IMR-90 (cell line): Measurements from ENCODE around the gene SSTR4. TPM values are rescaled to one million over a fixed set of nuclear protein-coding genes. Genes with fewer than 3 reads are reported as not detected.

Experiments
- ATAC-seq: fragments of 200-7000 bp; cut with Tn5 transposase; 2 replicates; pipeline ENCODE4 v1.9.1; 2020; ENCODE audit warnings: low read depth, mild to moderate bottlenecking, moderate library complexity
- BruUV-seq: library from RNA; stranded (reverse); fragments of 400-500 nt; replicated peaks from 2 replicates; lab custom pipeline; 2021; lab: Mats Ljungman, UMichigan
- CTCF ChIA-PET: fragments of 300-600 bp; formaldehyde crosslinking; extraction: SDS; loops from one replicate; lab custom pipeline; 2021; ENCODE audit warnings: antibody characterized with exemption; lab: Yijun Ruan, JAX
- POLR2A ChIA-PET: fragments of 300-600 bp; sonication (Branson Sonifier 250); formaldehyde crosslinking; loops from one replicate; lab custom pipeline; 2022; ENCODE audit warnings: antibody characterized with exemption; ENCODE audit not compliant: unreplicated experiment; lab: Charles Lee
- DNase-seq: peaks from one replicate; pipeline ENCODE4 v3.0.0; 2013
- H2AFZ ChIP-seq: replicated peaks from 2 replicates; pipeline ENCODE3; 2013; ENCODE audit warnings: low read length, mild to moderate bottlenecking; ENCODE audit not compliant: poor library complexity
- H2AK5ac ChIP-seq: 2 replicates; pipeline ENCODE4 v1.6.1; 2013; ENCODE audit warnings: low read depth, low read length, inconsistent platforms
- H2AK9ac ChIP-seq: replicated peaks from 2 replicates; pipeline ENCODE3; 2013; ENCODE audit warnings: mild to moderate bottlenecking, low read depth, low read length, moderate library complexity; ENCODE audit not compliant: poor library complexity
- H2BK120ac ChIP-seq: 2 replicates; pipeline ENCODE4 v1.6.1; 2013; ENCODE audit warnings: low read depth, low read length, inconsistent platforms
- H2BK15ac ChIP-seq: 3 replicates; pipeline ENCODE4 v1.6.1; 2013; ENCODE audit warnings: low read depth, low read length, inconsistent platforms
- H2BK20ac ChIP-seq: 2 replicates; pipeline ENCODE4 v1.6.1; 2013; ENCODE audit warnings: low read depth, mild to moderate bottlenecking, inconsistent platforms, low read length, moderate library complexity
- H2BK5ac ChIP-seq: 2 replicates; pipeline ENCODE4 v1.6.1; 2013; ENCODE audit warnings: mild to moderate bottlenecking, low read depth, low read length, inconsistent platforms; ENCODE audit not compliant: poor library complexity, severe bottlenecking
- H3K14ac ChIP-seq: replicated peaks from 2 replicates; pipeline ENCODE4 v1.6.1; 2013; ENCODE audit warnings: low read depth, low read length, inconsistent platforms
- H3K18ac ChIP-seq: 2 replicates; pipeline ENCODE4 v1.6.1; 2013; ENCODE audit warnings: low read depth, low read length, control low read depth
- H3K23ac ChIP-seq: 2 replicates; pipeline ENCODE4 v1.6.1; 2013; ENCODE audit warnings: low read depth, low read length, inconsistent platforms
- H3K27ac ChIP-seq: 2 replicates; pipeline ENCODE4 v1.5.1; 2013; ENCODE audit warnings: mild to moderate bottlenecking, control low read depth, low read length; ENCODE audit not compliant: insufficient read depth
- H3K27me3 ChIP-seq: 2 replicates; pipeline ENCODE4 v1.6.1; 2013; ENCODE audit warnings: low read length; ENCODE audit not compliant: control insufficient read depth, insufficient read depth
- H3K36me3 ChIP-seq: 2 replicates; pipeline ENCODE4 v1.6.1; 2013; ENCODE audit warnings: low read length, mixed read lengths; ENCODE audit not compliant: control insufficient read depth, insufficient read depth
- H3K4ac ChIP-seq: 2 replicates; pipeline ENCODE4 v1.6.1; 2013; ENCODE audit warnings: low read depth, low read length, inconsistent platforms
- H3K4me1 ChIP-seq: 2 replicates; pipeline ENCODE4 v1.6.1; 2013; ENCODE audit warnings: low read length, mixed read lengths; ENCODE audit not compliant: control insufficient read depth, insufficient read depth
- H3K4me2 ChIP-seq: 2 replicates; pipeline ENCODE4 v1.6.1; 2013; ENCODE audit warnings: low read depth, mild to moderate bottlenecking, control low read depth, low read length, moderate library complexity
- H3K4me3 ChIP-seq: 2 replicates; pipeline ENCODE4 v1.5.1; 2013; ENCODE audit warnings: low read depth, mild to moderate bottlenecking, control low read depth, low read length, moderate library complexity; ENCODE audit not compliant: insufficient read depth
- H3K56ac ChIP-seq: 2 replicates; pipeline ENCODE4 v1.6.1; 2013; ENCODE audit warnings: low read length, inconsistent platforms; ENCODE audit not compliant: insufficient read depth; ENCODE audit errors: extremely low read depth
- H3K79me1 ChIP-seq, 2 experiments: 2 replicates each; pipeline ENCODE4 v1.6.1; 2013; ENCODE audit warnings: low read length in 2 of 2, inconsistent platforms in 1 of 2, low read depth in 1 of 2
- H3K9ac ChIP-seq: 2 replicates; pipeline ENCODE4 v1.6.1; 2013; ENCODE audit warnings: low read depth, low read length, control low read depth
- H3K9me1 ChIP-seq: 2 replicates; pipeline ENCODE4 v1.6.1; 2013; ENCODE audit warnings: low read length, inconsistent platforms; ENCODE audit not compliant: insufficient read depth
- H3K9me3 ChIP-seq: 2 replicates; pipeline ENCODE4 v1.6.1; 2013; ENCODE audit warnings: low read length; ENCODE audit not compliant: control insufficient read depth, insufficient read depth
- H4K20me1 ChIP-seq: 2 replicates; pipeline ENCODE4 v1.6.1; 2013; ENCODE audit warnings: low read length, inconsistent platforms; ENCODE audit not compliant: insufficient read depth
- H4K5ac ChIP-seq: 2 replicates; pipeline ENCODE4 v1.6.1; 2013; ENCODE audit warnings: mild to moderate bottlenecking, low read depth, low read length, control low read depth
- H4K8ac ChIP-seq, 2 experiments: 2 replicates each; pipeline ENCODE4 v1.6.1; 2013; ENCODE audit warnings: low read depth in 2 of 2, low read length in 2 of 2, control low read depth in 1 of 2, inconsistent platforms in 1 of 2
- H4K91ac ChIP-seq: 2 replicates; pipeline ENCODE4 v1.6.1; 2013; ENCODE audit warnings: low read depth, low read length, inconsistent platforms; ENCODE audit not compliant: insufficient read depth
- CEBPB ChIP-seq: IDR thresholded peaks from 2 replicates; pipeline ENCODE4 v1.6.1; 2012; ENCODE audit warnings: low read depth, low read length, improper control_type of control experiment
- CHD1 ChIP-seq: IDR thresholded peaks from 2 replicates; pipeline ENCODE4 v1.6.1; 2012; ENCODE audit warnings: low read depth, low read length, improper control_type of control experiment
- FOS ChIP-seq: fragments of 150-350 bp; IDR thresholded peaks from 2 replicates; pipeline ENCODE4 v1.6.1; 2016; ENCODE audit warnings: low read depth, low read length
- NFE2L2 ChIP-seq: fragments of 150-350 bp; IDR thresholded peaks from 2 replicates; pipeline ENCODE4 v1.6.1; 2016; ENCODE audit warnings: low read depth, mild to moderate bottlenecking, low read length
- RCOR1 ChIP-seq: IDR thresholded peaks from 2 replicates; pipeline ENCODE4 v1.6.1; 2012; ENCODE audit warnings: mild to moderate bottlenecking, low read length, improper control_type of control experiment; ENCODE audit not compliant: insufficient replicate concordance
- WGBS, 2 experiments: methylation state at CpG; one replicate each; pipeline versions ENCODE4 v1.1.5 to v1.1.7; 2013; ENCODE audit warnings: missing lambda C conversion rate in 2 of 2; ENCODE audit not compliant: insufficient read length in 1 of 2; ENCODE audit errors: extremely low coverage in 2 of 2; 5-methylcytosine and 5-hydroxymethylcytosine counted together
- dilution Hi-C: fragments of 300-500 bp; cut with HindIII; formaldehyde crosslinking; loops from one replicate; pipeline ENCODE4 v1.14.3; 2018; ENCODE audit warnings: low sequenced_read_pairs; ENCODE audit not compliant: unreplicated experiment
- in situ Hi-C: fragments of 300-500 bp; cut with MboI; formaldehyde crosslinking; loops from 3 replicates; pipeline ENCODE4 v1.14.3; 2019; ENCODE audit warnings: low sequenced_read_pairs, inconsistent platforms, mixed read lengths
- intact Hi-C: fragments of 100-400 bp; cut with micrococcal nuclease; formaldehyde crosslinking; loops from 2 replicates; pipeline ENCODE4 v1.10.0; 2022
- polyA plus RNA-seq, 3 experiments: library from polyadenylated mRNA; depleted of rRNA; stranded (reverse); fragments of >200 nt; gene quantifications; 2 replicates each; pipeline ENCODE4 v1.2.3, GENCODE V29; 2012; ENCODE audit warnings: low replicate concordance in 1 of 3
- total RNA-seq: library from RNA; depleted of rRNA; stranded (reverse); fragments of >200 nt; gene quantifications from 2 replicates; pipeline ENCODE4 v1.2.3, GENCODE V29; 2012
- TF ChIP-seq, protein P1 (sequence below): fragments of 150-350 bp; IDR thresholded peaks from 2 replicates; pipeline ENCODE4 v1.6.1; 2016; ENCODE audit warnings: low read depth, mild to moderate bottlenecking, low read length, moderate library complexity, borderline replicate concordance

The SSTR4 gene
- total and polyA plus RNA-seq, 2 of the 4 experiments (the other 2 are of a cell fraction): not detected

GRCh38 chr20:23061262-23061661 lies 26.1 kb downstream of the SSTR4 start:
- Histone ChIP-seq H4K91ac (no peak overlapping the region), H2BK120ac (no peak overlapping the region), H3K27me3 (peaks cover 23% of the 10 kb centered on the region), H2AK9ac (no peak overlapping the region), H3K4me2 (no peak overlapping the region), H3K9ac (no peak overlapping the region), H3K23ac (no peak overlapping the region), H3K56ac (no peak overlapping the region), H2AK5ac (no peak overlapping the region), H3K4ac (no peak overlapping the region), H3K9me1 (0 out of 2 replicates have a peak, but pooled peaks cover 2% of the 10 kb centered on the region), H3K36me3 (no peaks in the 10 kb centered on the region), H4K8ac (no peak overlapping the region), H2BK15ac (no peak overlapping the region), H3K4me3 (no peak overlapping the region), H2BK5ac (no peak overlapping the region), H3K27ac (no peak overlapping the region), H3K18ac (no peak overlapping the region), H3K9me3 (no peaks in the 10 kb centered on the region), H4K5ac (no peak overlapping the region), H4K20me1 (no peaks in the 10 kb centered on the region), H3K4me1 (peaks cover 10% of the 10 kb centered on the region; the same call in 1 of the 2 replicates), H3K79me1 (no peaks in the 10 kb centered on the region), H2AFZ (no peak overlapping the region), H3K14ac (no peak overlapping the region), H2BK20ac (no peak overlapping the region)
- POLR2A ChIA-PET: no interaction called here
- 18% methylated on average over 3 of the region's 5 CpGs; no CpG with 5 or more reads in 1 of the 2 experiments for WGBS, 2 experiments
- CTCF ChIA-PET: interaction anchor here (0.9 to 1.2 kb wide), 2 partner anchors 11 to 371 kb away, joined by 3 to 5 read pairs; no protein-coding TSS in a partner anchor
- DNase-seq (no peak), ATAC-seq (no peak)
- no TSS peak for BruUV-seq
- no peak for TF ChIP-seq CHD1
- no peak for TF ChIP-seq FOS
- no peak for TF ChIP-seq RCOR1
- TF ChIP-seq, protein P1, sequence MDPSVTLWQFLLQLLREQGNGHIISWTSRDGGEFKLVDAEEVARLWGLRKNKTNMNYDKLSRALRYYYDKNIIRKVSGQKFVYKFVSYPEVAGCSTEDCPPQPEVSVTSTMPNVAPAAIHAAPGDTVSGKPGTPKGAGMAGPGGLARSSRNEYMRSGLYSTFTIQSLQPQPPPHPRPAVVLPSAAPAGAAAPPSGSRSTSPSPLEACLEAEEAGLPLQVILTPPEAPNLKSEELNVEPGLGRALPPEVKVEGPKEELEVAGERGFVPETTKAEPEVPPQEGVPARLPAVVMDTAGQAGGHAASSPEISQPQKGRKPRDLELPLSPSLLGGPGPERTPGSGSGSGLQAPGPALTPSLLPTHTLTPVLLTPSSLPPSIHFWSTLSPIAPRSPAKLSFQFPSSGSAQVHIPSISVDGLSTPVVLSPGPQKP: no peak
- TF ChIP-seq NFE2L2: no peak
- TF ChIP-seq CEBPB: no peak
- dilution Hi-C loops (no loop called here), in situ Hi-C loops (no loop called here), intact Hi-C loops (loop anchor here (5.0 kb wide), 1 partner anchor 176 kb away; no protein-coding TSS in a partner anchor)
